WI38 (cell line): Measurements from ENCODE around the gene SUGP1.

ENCODE experiments used
- H3K4me3 ChIP-seq: 2 replicates; pipeline ENCODE4 v1.5.1; 2011; ENCODE audit warnings: low read depth, mild to moderate bottlenecking, control low read depth, low read length
- TF ChIP-seq, protein P1 (sequence below): IDR thresholded peaks from 2 replicates; pipeline ENCODE4 v1.5.1; 2012; ENCODE audit warnings: low read depth, mild to moderate bottlenecking, control low read depth, low read length

SUGP1 gene

DNA sequence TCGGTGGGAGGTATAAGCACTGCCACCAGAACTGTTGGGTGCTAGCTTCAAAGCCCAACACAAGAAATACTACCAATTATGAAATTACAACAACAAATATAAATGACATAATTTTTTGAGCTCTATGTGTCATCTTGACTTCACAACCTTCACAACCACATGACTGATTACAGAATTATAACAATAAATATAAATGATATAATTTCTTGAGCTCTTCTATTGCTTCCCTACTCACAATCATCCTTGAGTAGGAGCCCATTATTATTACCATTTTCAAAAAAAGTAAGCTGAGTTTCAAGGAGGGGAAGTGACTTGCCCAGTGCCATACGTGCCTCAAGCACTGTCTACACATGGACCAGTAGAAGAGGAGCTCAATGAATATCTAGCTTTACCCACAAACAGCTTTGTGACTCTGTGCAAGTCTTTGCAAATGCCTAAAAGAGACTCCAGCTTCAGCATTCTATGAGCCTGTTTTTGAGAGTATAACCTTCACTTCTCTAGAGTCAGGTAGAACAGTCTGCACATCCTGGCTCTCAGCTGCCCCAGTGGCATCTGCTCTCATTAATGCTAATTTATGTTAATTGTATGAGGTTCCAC, 86.0 kb downstream of the SUGP1 start:
- H3K4me3 ChIP-seq: no peak overlapping the region
- TF ChIP-seq, protein P1, sequence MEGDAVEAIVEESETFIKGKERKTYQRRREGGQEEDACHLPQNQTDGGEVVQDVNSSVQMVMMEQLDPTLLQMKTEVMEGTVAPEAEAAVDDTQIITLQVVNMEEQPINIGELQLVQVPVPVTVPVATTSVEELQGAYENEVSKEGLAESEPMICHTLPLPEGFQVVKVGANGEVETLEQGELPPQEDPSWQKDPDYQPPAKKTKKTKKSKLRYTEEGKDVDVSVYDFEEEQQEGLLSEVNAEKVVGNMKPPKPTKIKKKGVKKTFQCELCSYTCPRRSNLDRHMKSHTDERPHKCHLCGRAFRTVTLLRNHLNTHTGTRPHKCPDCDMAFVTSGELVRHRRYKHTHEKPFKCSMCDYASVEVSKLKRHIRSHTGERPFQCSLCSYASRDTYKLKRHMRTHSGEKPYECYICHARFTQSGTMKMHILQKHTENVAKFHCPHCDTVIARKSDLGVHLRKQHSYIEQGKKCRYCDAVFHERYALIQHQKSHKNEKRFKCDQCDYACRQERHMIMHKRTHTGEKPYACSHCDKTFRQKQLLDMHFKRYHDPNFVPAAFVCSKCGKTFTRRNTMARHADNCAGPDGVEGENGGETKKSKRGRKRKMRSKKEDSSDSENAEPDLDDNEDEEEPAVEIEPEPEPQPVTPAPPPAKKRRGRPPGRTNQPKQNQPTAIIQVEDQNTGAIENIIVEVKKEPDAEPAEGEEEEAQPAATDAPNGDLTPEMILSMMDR: no peak

DNA sequence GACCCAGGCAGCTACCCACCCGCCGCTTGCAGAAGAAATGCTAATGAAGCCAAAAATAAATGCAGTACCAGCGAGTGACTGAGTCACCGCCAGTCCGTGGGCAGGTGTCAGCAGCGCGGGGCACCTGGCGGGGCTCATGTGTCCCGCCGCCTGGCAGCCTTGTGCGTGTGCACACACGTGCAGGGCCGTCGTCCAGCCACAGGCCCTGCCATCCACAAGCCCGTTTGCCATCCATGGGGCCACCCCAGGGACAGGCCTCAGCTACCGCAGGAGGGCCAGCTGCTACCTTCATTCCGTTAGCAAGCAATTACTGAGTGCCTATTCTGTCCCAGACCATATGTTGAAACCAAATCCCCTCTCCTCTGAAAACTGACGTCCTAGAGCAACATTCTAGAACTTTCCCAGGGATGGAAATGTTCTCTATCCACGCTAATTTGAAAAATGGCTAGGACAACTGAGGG, 88.0 kb downstream of the SUGP1 start:
- TF ChIP-seq, protein P1: no peak
- H3K4me3 ChIP-seq: no peak overlapping the region

DNA sequence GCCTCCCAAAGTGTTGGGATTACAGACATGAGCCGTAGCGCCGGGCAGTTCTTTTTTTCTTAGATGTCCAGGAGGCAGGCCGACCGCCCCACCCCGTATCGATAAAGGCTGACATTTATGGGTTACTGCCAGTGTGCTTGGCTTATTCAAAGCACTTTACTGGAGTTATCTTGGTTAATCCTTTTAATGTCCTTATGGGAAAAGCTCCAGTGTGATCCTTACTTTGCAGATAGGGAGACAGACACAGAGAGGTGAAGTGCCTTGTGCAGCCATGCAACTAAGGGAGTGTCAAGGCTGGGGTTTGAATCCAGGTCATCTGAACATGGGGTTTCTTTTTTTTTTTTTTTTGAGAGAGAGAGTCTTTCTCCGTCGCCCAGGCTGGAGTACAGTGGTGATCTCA, 89.3 kb downstream of the SUGP1 start:
- TF ChIP-seq, protein P1: no peak
- no peak overlapping the region for H3K4me3 ChIP-seq

DNA sequence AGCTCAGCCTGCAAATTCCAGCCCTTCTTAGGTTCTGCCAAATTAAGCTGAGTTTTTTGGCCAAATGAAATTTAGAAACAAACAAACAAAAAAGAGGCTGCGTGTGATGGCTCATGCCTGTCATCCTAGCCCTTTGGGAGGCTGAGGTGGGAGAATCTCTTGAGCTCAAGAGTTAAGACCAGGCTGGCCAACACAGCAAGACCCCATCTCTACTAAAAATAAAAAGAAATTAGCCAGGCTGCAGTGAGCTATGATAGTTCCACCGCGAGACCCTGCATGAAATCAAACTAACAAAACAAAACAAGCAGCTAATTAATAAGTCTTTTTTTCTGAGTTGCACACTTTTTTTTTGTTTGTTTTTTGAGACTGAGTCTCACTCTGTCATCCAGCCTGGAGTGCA, 90.6 kb downstream of the SUGP1 start:
- no peak overlapping the region for H3K4me3 ChIP-seq
- TF ChIP-seq, protein P1: no peak

DNA sequence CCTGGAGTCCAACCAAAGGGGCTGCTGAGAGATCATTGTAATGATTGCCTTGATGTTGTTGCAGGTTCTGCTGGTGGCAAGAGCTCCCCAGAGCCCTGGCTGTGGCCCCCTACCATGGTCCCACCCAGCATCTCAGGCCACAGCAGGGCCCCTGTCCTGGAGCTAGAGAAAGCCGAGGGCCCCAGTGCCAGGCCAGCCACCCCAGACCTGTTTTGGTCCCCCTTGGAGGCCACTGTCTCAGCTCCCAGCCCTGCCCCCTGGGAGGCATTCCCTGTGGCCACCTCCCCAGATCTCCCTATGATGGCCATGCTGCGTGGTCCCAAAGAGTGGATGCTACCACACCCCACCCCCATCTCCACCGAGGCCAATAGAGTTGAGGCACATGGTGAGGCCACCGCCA, 93.1 kb downstream of the SUGP1 start:
- TF ChIP-seq, protein P1: no peak
- no peak overlapping the region for H3K4me3 ChIP-seq

DNA sequence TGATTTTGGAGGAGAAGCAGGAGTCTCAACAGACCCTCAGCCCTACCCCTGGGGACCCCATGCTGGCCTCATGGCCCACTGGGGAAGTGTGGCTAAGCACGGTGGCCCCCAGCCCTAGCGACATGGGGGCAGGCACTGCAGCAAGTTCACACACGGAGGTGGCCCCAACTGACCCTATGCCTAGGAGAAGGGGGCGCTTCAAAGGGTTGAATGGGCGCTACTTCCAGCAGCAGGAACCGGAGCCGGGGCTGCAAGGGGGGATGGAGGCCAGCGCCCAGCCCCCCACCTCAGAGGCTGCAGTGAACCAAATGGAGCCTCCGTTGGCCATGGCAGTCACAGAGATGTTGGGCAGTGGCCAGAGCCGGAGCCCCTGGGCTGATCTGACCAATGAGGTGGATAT, 93.6 kb downstream of the SUGP1 start:
- TF ChIP-seq, protein P1: no peak

DNA sequence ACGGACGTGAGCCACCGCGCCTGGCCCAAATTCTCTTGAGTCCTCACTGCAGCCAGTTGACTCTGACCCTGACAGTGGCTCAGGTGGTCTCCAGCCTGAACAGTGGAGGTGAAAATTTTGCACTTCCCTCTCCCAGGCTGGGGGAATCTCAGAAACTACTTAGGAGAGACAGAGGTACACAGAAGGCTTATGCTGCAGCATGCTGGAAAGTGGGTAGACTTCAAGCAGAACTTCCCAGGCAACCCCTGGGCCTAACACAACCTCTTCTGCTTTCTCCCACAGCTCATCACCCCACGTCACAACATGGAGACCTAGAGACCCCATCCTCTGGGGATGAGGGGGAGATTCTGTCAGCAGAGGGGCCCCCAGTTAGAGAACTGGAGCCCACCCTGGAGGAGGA, 94.1 kb downstream of the SUGP1 start:
- H3K4me3 ChIP-seq: no peak overlapping the region
- TF ChIP-seq, protein P1: no peak

More for the DNA sequence above, 93.6 kb downstream of the SUGP1 start:
- H3K4me3 ChIP-seq: no peak overlapping the region
